GM12865 (cell line): ENCODE measurements around the gene FLT1.

ENCODE experiments used
- DNase-seq: peaks from one replicate; pipeline ENCODE4 v3.0.0; 2010; ENCODE audit warnings: low read depth
- H3K4me3 ChIP-seq: 2 replicates; pipeline ENCODE4 v1.5.1; 2011; ENCODE audit warnings: mild to moderate bottlenecking, low read depth, low read length, control low read depth
- TF ChIP-seq, protein P1 (sequence below): IDR thresholded peaks from 2 replicates; pipeline ENCODE4 v1.5.1; 2011; ENCODE audit warnings: low read length, control low read depth, low read depth, inconsistent platforms; ENCODE audit not compliant: insufficient read depth; ENCODE audit errors: missing control alignments

FLT1 gene

DNA sequence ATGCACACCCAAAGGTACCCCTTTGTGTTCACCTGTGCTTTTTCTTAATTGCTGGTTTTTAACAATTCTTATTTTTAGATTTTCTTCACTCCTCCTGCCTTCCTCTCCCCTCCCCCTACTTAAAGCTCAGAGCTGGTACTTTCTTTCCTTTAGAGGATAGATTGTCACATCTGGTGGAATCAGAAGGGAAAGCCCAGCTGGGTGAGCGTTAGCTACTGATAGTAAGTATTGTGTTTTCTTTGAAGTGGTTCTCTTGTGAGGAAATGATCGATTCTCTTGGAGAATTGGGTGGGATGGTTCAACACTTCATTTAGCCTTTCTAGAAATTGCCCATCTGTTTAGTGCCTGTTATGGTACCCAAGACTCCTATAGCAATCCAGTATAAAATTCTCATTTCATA is 84.8 kb downstream of the FLT1 start:
- TF ChIP-seq, protein P1, sequence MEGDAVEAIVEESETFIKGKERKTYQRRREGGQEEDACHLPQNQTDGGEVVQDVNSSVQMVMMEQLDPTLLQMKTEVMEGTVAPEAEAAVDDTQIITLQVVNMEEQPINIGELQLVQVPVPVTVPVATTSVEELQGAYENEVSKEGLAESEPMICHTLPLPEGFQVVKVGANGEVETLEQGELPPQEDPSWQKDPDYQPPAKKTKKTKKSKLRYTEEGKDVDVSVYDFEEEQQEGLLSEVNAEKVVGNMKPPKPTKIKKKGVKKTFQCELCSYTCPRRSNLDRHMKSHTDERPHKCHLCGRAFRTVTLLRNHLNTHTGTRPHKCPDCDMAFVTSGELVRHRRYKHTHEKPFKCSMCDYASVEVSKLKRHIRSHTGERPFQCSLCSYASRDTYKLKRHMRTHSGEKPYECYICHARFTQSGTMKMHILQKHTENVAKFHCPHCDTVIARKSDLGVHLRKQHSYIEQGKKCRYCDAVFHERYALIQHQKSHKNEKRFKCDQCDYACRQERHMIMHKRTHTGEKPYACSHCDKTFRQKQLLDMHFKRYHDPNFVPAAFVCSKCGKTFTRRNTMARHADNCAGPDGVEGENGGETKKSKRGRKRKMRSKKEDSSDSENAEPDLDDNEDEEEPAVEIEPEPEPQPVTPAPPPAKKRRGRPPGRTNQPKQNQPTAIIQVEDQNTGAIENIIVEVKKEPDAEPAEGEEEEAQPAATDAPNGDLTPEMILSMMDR: no peak
- no peak overlapping the region for H3K4me3 ChIP-seq
- DNase-seq: no peak

DNA sequence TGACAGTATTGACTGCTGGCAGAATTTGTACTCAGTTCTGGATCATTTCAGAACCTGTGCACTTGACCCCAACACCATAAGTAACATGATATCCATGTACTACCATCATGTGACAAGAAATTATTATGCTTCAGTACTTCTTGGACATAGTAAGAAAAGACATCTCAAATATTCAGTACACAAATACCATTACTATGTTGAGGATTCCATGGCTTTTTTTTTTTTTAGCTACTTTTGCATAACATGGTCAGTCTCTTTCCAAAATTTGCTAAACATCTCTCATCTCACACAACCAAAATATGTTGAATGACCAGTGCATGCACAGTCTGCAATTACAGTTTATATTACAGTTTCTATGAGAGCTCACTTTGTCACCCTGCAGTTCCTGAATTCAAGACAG is 85.3 kb downstream of the FLT1 start:
- DNase-seq: no peak
- TF ChIP-seq, protein P1: no peak
- no peak overlapping the region for H3K4me3 ChIP-seq

DNA sequence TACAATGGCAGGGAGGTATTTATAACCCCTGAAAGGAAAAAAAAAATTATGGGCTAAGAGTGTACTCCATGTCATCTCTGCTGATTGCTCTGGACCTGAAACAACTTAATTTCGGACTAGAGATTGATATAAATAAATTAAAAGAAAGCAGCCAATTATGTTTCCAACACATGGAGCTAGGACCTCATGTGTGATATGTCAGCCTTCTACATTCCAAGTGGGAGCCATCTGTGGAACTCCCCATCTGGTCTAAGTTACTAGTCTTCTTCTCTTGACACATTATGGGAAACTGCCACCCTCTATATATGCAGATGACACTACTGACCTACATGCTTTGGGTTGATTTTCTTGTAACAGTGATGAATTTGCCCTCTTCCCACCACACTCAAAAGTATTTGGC is 86.1 kb downstream of the FLT1 start:
- no peak overlapping the region for H3K4me3 ChIP-seq
- no peak for DNase-seq
- TF ChIP-seq, protein P1: no peak

- TF ChIP-seq, protein P1: no peak
These were observed 86.6 kb downstream of the FLT1 start for GRCh38 chr13:28408235-28408848.

DNA sequence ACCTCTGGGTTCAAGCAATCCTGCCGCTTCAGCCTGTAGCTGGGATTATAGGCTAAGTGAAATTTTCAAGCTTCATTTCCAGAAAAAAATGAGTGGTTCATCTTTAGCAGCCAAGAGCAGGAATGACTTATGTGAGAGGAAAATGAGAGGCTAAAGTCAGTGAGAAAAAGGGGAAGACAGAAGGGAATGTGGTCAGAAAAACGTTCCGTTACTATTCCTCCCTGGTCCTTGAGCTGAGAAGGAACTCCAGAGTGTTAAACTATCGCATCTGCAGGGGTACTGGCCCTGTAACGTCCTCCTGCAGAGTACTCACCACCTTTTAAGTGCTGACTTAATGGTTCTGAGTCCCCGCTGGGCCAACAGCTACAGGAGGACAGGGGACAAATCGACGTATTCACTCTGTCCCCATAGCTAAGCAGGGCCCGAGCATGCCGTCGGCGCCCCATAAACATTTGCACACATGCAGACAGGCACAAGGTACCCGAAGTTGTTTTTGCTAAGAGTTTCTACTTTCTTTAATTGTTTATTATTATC is 88.1 kb downstream of the FLT1 start:
- TF ChIP-seq, protein P1: no peak
- DNase-seq: no peak
- H3K4me3 ChIP-seq: no peak overlapping the region

More at GRCh38 chr13:28408235-28408848, 86.6 kb downstream of the FLT1 start:
- H3K4me3 ChIP-seq: no peak overlapping the region
- DNase-seq: no peak

DNA sequence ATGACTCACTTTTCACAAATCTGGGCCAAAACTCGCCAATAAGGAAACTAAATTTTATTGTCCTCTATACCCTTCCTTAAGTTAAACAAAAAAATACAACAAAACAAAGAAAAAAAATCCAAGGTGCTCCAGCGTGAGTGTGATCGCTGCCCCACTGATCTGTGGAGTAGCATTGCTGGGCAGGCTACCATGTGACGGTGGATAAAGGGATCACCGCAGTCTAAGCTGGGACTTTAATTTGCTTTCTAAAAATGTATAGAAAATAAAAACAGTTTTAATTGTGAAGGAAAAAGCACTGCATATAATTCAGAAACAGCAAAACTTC is 92.9 kb downstream of the FLT1 start:
- no peak overlapping the region for H3K4me3 ChIP-seq
- no peak for DNase-seq
- TF ChIP-seq, protein P1: no peak
